Esophagus squamous epithelium (tissue), 5 donors: Measurements from ENCODE around the gene KCNK6. TPM values are rescaled to one million over a fixed set of nuclear protein-coding genes. Genes with fewer than 3 reads are reported as not detected.
"Not testable (repeated sequence)": the region's sequence is repeated elsewhere in the genome, so short reads cannot be mapped to it uniquely, and the experiment has no call there.

Experiments
- DNase-seq: peaks from one replicate; lab custom pipeline; 2025; lab: John Stamatoyannopoulos, UW
- H3K27ac ChIP-seq, 4 donors: fragments of 200-600 bp; sonication (generic); one replicate each; pipeline ENCODE4 v1.5.1; 2016 to 2019; ENCODE audit warnings: mild to moderate bottlenecking in 1 of 4
- H3K27me3 ChIP-seq, 4 donors: fragments of 200-600 bp; sonication (generic); 1 replicate in 3 of 4; 2 replicates in 1 of 4; pipeline versions ENCODE4 v1.5.1 to v1.6.0; 2017 to 2021; ENCODE audit warnings: antibody characterized with exemption in 1 of 4
- H3K36me3 ChIP-seq, 3 donors: fragments of 200-600 bp; sonication (generic); one replicate each; pipeline ENCODE4 v1.5.1; 2016 to 2019
- H3K4me1 ChIP-seq, 3 donors: fragments of 200-600 bp; sonication (generic); one replicate each; pipeline ENCODE4 v1.5.1; 2017 to 2019
- H3K4me3 ChIP-seq, 4 donors: fragments of 200-600 bp; sonication (generic); 1 replicate in 3 of 4; 2 replicates in 1 of 4; pipeline ENCODE4 v1.5.1; 2016 to 2019; ENCODE audit warnings: mild to moderate bottlenecking in 2 of 4, moderate library complexity in 1 of 4
- H3K9me3 ChIP-seq, 3 donors: fragments of 200-600 bp; sonication (generic); one replicate each; pipeline ENCODE4 v1.5.1; 2016 to 2019
- CTCF ChIP-seq, 6 experiments: fragments of 450-650 bp in 4 of 6; fragments of 200-600 bp in 2 of 6; sonication (generic) in 2 of 6; IDR thresholded peaks; one replicate each; pipeline ENCODE4 v1.5.1; 2016 to 2019; ENCODE audit warnings: antibody characterized with exemption in 6 of 6, mild to moderate bottlenecking in 4 of 6, moderate library complexity in 4 of 6
- POLR2A ChIP-seq, 4 donors: fragments of 450-650 bp; IDR thresholded peaks; one replicate each; pipeline ENCODE4 v1.6.1; 2017; ENCODE audit warnings: antibody characterized with exemption in 4 of 4, mild to moderate bottlenecking in 4 of 4, moderate library complexity in 3 of 4
- WGBS, 2 donors: methylation state at CpG; one replicate each; pipeline ENCODE4 v1.1.5; 2018; 5-methylcytosine and 5-hydroxymethylcytosine counted together
- intact Hi-C: fragments of 100-400 bp; cut with DNase I; formaldehyde crosslinking; loops from one replicate; pipeline ENCODE4 v1.15.0; 2022
- total RNA-seq, 4 donors: library from RNA; depleted of rRNA; stranded (reverse); fragments of >200 nt; gene quantifications; one replicate each; pipeline ENCODE4 v1.1.0, GENCODE V29; 2016
- donor health status: DM: yes; HTN: yes; CAD: no.

KCNK6 gene
- total RNA-seq, 4 donors from 2014 or later = 13.7 to 27.0 (median 21.6) TPM

- no peaks in the 10 kb centered on the region for H3K27me3 ChIP-seq
- H3K4me1 ChIP-seq = peaks cover 8 to 21% (median 10%) of the 10 kb centered on the region in 3 donors
- intact Hi-C loops = no loop called here
- no peak for TF ChIP-seq CTCF (IDR thresholded peaks at IDR 0.05)
- no peak for TF ChIP-seq POLR2A (IDR thresholded peaks at IDR 0.05)
- no peaks in the 10 kb centered on the region for H3K9me3 ChIP-seq
- peaks cover 0 to 28% (median under 1%) of the 10 kb centered on the region in 3 donors for H3K36me3 ChIP-seq
- no peak overlapping the region for H3K27ac ChIP-seq
- no peak for DNase-seq
- WGBS, 2 donors = 84 to 86% methylated on average over 9 of the region's 9 CpGs
- no peak overlapping the region for H3K4me3 ChIP-seq
These were observed 13.6 kb downstream of the KCNK6 start for GRCh38 chr19:38333245-38333644.

GRCh38 chr19:38335949-38336637 lies 16.4 kb downstream of the KCNK6 start:
- no peak for TF ChIP-seq CTCF (IDR thresholded peaks at IDR 0.05)
- peak in 1 of 4 donors; percentile 61 for TF ChIP-seq POLR2A (IDR thresholded peaks at IDR 0.05)
- intact Hi-C loops = loop anchor here (2.0 kb wide), 1 partner anchor 91 kb away; no protein-coding TSS in a partner anchor
- Histone ChIP-seq H3K4me1 (peaks cover 10 to 35% (median 14%) of the 10 kb centered on the region in 3 donors), H3K4me3 (peak overlapping the region; percentile 73 to 90 (median 82)), H3K27me3 (no peaks in the 10 kb centered on the region), H3K36me3 (peaks cover 0 to 29% (median 0%) of the 10 kb centered on the region in 3 donors), H3K27ac (peak overlapping the region; percentile 97 to 100 (median 100)), H3K9me3 (no peaks in the 10 kb centered on the region)
- DNase-seq = peak; percentile 78
- 0 to 1% methylated on average over 49 to 51 of the region's 52 CpGs for WGBS, 2 donors

- no peaks in the 10 kb centered on the region for H3K27me3 ChIP-seq
- peaks cover 10 to 35% (median 14%) of the 10 kb centered on the region in 3 donors for H3K4me1 ChIP-seq
- H3K4me3 ChIP-seq = peak overlapping the region; percentile 73 to 90 (median 82)
- WGBS, 2 donors = 1% methylated on average over 32 to 36 of the region's 41 CpGs
- H3K9me3 ChIP-seq = no peaks in the 10 kb centered on the region
- H3K36me3 ChIP-seq = peaks cover 0 to 30% (median 0%) of the 10 kb centered on the region in 3 donors
- peak in 1 of 4 donors; percentile 6 for TF ChIP-seq POLR2A (IDR thresholded peaks at IDR 0.05)
- TF ChIP-seq CTCF (IDR thresholded peaks at IDR 0.05) = no peak
- peak; percentile 85 for DNase-seq
- peak overlapping the region; percentile 97 to 100 (median 100) for H3K27ac ChIP-seq
- intact Hi-C loops = no loop called here
These were observed 17.2 kb downstream of the KCNK6 start for GRCh38 chr19:38336638-38337359.

GRCh38 chr19:38337360-38337653 lies 17.7 kb downstream of the KCNK6 start:
- no peak for TF ChIP-seq POLR2A (IDR thresholded peaks at IDR 0.05)
- no peak for TF ChIP-seq CTCF (IDR thresholded peaks at IDR 0.05)
- H3K4me3 ChIP-seq = peak overlapping the region; percentile 73 to 90 (median 82)
- H3K36me3 ChIP-seq = peaks cover 0 to 30% (median 0%) of the 10 kb centered on the region in 3 donors
- H3K9me3 ChIP-seq = no peaks in the 10 kb centered on the region
- peak overlapping the region; percentile 97 to 100 (median 100) for H3K27ac ChIP-seq
- WGBS, 2 donors = 60 to 73% methylated on average over 6 to 10 of the region's 10 CpGs
- no peaks in the 10 kb centered on the region for H3K27me3 ChIP-seq
- intact Hi-C loops = no loop called here
- DNase-seq = no peak
- peaks cover 10 to 35% (median 14%) of the 10 kb centered on the region in 3 donors for H3K4me1 ChIP-seq

GRCh38 chr19:38339011-38339410 lies 19.4 kb downstream of the KCNK6 start:
- Histone ChIP-seq H3K4me1 (peaks cover 10 to 35% (median 14%) of the 10 kb centered on the region in 3 donors), H3K36me3 (peaks cover 0 to 46% (median 0%) of the 10 kb centered on the region in 3 donors)
- intact Hi-C loops, DNase-seq, H3K4me3 ChIP-seq, H3K9me3 ChIP-seq, H3K27ac ChIP-seq, H3K27me3 ChIP-seq: not testable (repeated sequence)
- 58 to 67% methylated on average over 2 to 3 of the region's 4 CpGs for WGBS, 2 donors
